ENCODE results near the gene SLC25A39. TPM values are rescaled to one million over a fixed set of nuclear protein-coding genes. Genes with fewer than 3 reads are reported as not detected.

The SLC25A39 gene
- polyA plus RNA-seq, 3 donors from 2014 or later = 125 to 158 (median 127) TPM

GRCh38 chr17:44360144-44360533, 35.5 kb upstream of the SLC25A39 start:
- H3K36me3 Mint-ChIP-seq = no peaks in the 10 kb centered on the region
- H3K4me1 Mint-ChIP-seq = peaks cover 3 to 4% of the 10 kb centered on the region in 2 donors
- peak overlapping the region in 1 of 5 donors; percentile 1 for H3K4me3 Mint-ChIP-seq
- H3K9me3 Mint-ChIP-seq = no peaks in the 10 kb centered on the region
- DNase-seq = no peak
- H3K27me3 Mint-ChIP-seq (ENCODE audit: low read depth in 3 of 3) = peaks cover 4 to 5% (median 4%) of the 10 kb centered on the region in 3 donors
- H3K27ac Mint-ChIP-seq = no peak overlapping the region

DNA sequence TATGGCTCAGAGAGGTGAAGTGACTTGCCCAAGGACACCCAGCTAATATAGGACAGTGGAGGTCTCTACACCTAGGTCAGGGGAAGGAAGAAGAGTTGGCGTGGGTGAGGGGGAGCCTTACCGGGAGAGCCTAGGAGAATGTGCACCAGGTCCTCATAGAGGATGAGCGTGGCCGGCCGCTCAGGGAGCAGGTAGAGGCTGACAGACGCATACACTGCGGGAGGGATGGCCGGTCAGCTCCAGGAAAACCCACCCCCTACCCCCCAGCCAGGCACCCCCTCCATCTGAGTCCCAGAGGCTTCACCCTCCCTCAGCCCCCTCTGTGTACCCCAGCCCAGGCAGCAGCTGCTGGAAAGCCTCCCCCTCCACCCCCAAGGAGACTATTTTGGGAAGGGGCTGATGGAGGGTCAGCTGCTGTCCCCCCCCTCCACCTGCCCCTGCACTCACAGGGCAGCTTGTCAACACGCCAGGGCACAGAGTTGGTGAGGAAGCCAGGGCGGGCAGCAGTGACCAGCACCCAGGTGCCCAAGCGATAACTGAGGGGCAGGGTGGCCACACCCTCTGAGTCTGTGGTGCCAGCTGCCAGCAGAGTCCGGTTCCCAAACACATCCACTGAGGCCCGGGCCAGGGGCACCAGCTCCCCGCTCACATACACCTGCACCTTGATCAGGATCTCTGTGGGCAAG, 35.0 kb upstream of the SLC25A39 start:
- Mint-ChIP-seq H3K27ac (no peak overlapping the region), H3K4me3 (no peak overlapping the region), H3K36me3 (no peaks in the 10 kb centered on the region), H3K27me3 (ENCODE audit: low read depth in 3 of 3) (peaks cover 3 to 5% (median 4%) of the 10 kb centered on the region in 3 donors), H3K4me1 (peaks cover 0 to 3% of the 10 kb centered on the region in 2 donors), H3K9me3 (no peaks in the 10 kb centered on the region)
- DNase-seq = no peak

DNA sequence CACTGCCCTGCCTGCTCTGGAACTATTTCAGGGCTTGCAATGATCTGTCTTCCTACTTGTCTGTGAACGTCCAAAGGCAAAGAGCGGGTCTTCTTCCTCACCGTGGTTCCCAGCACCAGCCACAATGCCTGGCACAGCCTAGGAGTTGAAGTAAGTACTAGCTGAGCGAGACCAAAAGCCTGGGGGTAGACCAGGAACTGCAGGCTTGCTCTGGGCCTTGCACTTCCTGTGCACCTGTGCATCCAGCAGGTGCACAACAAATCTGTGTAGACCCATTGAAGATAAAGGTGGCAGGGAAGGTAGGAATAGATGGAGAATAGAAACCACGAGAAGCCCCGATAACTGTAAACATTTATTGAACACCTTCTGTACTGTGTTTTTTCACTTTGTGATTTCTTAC, 34.4 kb upstream of the SLC25A39 start:
- Mint-ChIP-seq H3K27ac (no peak overlapping the region), H3K9me3 (no peaks in the 10 kb centered on the region), H3K4me1 (peaks cover 0 to 3% of the 10 kb centered on the region in 2 donors), H3K4me3 (no peak overlapping the region), H3K36me3 (no peaks in the 10 kb centered on the region), H3K27me3 (ENCODE audit: low read depth in 3 of 3) (peaks cover 2 to 4% (median 3%) of the 10 kb centered on the region in 3 donors)
- no peak for DNase-seq

GRCh38 chr17:44358066-44358465, 33.4 kb upstream of the SLC25A39 start:
- Mint-ChIP-seq H3K27ac (no peak overlapping the region), H3K36me3 (no peaks in the 10 kb centered on the region), H3K4me3 (no peak overlapping the region), H3K27me3 (ENCODE audit: low read depth in 3 of 3) (peaks cover 2 to 4% (median 3%) of the 10 kb centered on the region in 3 donors), H3K9me3 (no peaks in the 10 kb centered on the region), H3K4me1 (peaks cover 0 to 3% of the 10 kb centered on the region in 2 donors)
- no peak for DNase-seq

DNA sequence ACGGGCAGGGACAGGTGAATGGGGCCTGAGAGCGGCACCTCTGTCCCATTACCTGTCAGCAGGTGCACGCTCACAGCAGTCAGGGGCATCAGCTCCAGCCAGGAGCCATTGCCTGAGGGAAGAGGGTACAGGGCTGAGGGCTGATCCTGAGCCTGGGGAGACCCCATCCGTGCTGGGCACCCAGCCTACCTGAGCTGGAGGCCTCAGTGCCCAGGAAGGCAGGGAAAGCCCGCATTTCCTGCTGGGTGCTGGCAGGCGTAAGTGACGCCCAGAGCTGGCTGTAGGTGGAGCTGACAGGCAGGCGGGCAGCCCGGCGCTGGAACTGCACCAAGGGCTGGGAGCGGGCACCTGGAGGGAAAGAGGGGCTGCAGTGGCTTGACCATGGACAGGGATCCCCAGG, 31.6 kb upstream of the SLC25A39 start:
- H3K36me3 Mint-ChIP-seq = no peaks in the 10 kb centered on the region
- peak overlapping the region in 2 of 5 donors; percentile 9 to 18 for H3K4me3 Mint-ChIP-seq
- H3K27me3 Mint-ChIP-seq (ENCODE audit: low read depth in 3 of 3) = peaks cover 0 to 3% (median 2%) of the 10 kb centered on the region in 3 donors
- no peak overlapping the region for H3K27ac Mint-ChIP-seq
- DNase-seq = no peak
- H3K9me3 Mint-ChIP-seq = no peaks in the 10 kb centered on the region
- peaks cover 0 to 4% of the 10 kb centered on the region in 2 donors for H3K4me1 Mint-ChIP-seq

DNA sequence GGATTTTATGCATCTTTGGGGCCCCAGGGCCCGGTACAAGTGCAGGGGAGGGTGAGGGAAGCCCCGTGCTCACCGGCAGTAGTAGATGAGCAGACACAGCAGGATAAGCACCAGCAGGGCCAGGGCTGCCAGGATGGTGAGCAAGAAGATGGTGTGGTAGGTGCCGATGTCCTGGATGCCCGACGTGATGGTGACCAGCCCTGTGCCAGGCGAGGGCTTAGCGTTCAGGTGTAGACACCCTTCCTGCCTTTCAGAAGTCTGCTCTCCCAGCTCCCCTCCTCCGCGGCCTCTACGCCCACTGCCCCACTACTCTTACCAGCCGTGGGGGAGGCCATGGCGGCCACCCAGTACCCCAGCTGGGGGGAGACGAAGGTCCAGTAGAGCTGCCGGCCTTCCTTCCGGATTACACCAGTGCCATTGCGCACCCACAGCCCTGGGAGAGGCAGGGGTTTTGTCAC, 31.0 kb upstream of the SLC25A39 start:
- H3K4me1 Mint-ChIP-seq = peaks cover 0 to 4% of the 10 kb centered on the region in 2 donors
- H3K36me3 Mint-ChIP-seq = no peaks in the 10 kb centered on the region
- H3K4me3 Mint-ChIP-seq = peak overlapping the region in 3 of 5 donors; percentile 18 to 45 (median 44)
- H3K27ac Mint-ChIP-seq = no peak overlapping the region
- DNase-seq = no peak
- no peaks in the 10 kb centered on the region for H3K9me3 Mint-ChIP-seq
- peaks cover 0 to 3% (median 0%) of the 10 kb centered on the region in 3 donors for H3K27me3 Mint-ChIP-seq (ENCODE audit: low read depth in 3 of 3)

DNA sequence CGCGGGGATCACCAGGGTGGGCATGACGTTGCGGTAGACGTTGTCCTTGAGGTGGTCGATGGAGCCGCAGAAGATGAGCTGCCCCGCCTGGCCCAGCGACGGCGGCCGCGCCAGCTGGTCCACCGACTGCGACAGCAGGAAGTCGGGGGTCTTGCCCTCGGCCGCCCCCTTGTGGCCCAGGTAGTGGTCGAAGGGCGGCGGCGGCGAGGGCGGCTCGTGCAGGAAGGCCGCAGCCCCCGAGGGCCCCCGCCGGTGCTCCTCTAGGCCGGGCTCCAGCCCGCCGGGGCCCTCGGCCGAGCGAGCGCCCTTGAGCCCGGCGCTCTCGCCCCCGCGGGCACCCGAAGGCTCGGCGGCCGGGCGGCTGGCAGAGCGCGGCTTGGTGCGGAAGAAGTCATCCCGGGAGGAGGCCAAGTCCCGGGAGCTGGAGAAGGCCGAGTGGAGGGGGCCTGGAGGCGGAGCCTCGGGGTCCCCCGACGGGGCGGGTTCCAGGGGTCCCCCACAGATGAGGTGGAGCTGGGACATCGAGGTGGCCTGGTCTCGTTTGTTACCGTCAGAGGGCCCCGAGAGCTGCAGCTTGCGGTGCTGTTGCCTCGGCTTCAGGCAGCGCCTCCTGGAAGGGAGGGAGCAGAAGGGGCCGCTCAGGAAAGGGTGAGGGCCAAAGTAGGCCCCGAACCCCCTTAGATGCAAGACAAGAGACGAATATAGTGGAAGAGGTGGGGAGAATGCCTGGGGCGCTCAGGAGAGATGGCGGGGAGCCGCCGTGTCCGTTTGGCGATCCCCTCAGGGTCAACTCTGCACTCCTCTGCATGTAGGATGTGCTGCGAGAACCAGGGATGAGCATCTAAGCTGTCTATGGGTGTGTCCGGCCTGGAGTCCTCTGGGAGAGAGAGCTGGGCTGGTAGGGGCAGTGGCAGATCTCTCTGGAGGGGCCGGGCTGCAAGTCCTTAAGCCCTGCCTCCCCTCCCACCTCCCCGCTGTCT, 30.2 kb upstream of the SLC25A39 start:
- Mint-ChIP-seq H3K9me3 (no peaks in the 10 kb centered on the region), H3K4me3 (peak overlapping the region; percentile 52 to 78 (median 64)), H3K4me1 (peaks cover 0 to 4% of the 10 kb centered on the region in 2 donors), H3K27me3 (ENCODE audit: low read depth in 3 of 3) (peaks cover 0 to 3% (median 0%) of the 10 kb centered on the region in 3 donors), H3K27ac (no peak overlapping the region), H3K36me3 (no peaks in the 10 kb centered on the region)
- peak; percentile 51 to 57 (median 55) for DNase-seq

DNA sequence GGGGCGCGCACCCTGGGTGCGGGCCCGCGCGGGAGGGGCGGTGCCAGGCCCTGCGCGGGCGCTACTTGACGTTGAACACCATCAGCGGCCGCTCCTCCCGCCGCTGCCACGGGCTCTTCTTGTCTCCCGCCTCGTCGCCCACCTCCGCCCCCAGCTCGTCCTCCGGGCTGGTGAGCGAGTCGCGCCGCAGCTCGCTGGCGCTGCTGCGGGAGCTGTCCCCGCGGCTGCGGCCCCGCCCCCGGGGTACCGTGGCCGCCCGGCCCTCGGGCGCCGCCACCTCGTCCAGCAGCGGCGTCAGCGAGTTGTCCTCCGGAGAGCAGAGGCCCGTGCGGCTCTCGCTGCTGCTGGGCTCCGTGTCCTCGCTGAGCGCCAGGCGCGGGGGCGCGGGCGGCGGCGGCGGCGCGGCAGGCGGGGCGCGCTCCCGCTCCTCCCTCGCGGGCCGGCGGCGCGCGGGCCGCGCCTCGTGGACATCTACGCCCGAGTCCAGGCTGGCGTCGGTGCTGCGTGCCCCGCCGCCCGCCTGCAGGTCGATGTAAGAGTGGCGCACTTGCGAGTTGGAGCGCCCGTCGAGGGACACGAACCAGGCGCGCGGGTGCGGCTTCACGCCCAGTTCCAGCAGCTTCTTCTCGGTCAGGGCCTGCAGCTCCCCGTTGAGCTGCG, 29.2 kb upstream of the SLC25A39 start:
- H3K27me3 Mint-ChIP-seq (ENCODE audit: low read depth in 3 of 3) = peaks cover 0 to 3% (median 1%) of the 10 kb centered on the region in 3 donors
- H3K27ac Mint-ChIP-seq = no peak overlapping the region
- H3K36me3 Mint-ChIP-seq = no peaks in the 10 kb centered on the region
- peak; percentile 21 to 31 (median 27) for DNase-seq
- H3K4me3 Mint-ChIP-seq = peak overlapping the region; percentile 30 to 76 (median 45)
- H3K9me3 Mint-ChIP-seq = no peaks in the 10 kb centered on the region
- H3K4me1 Mint-ChIP-seq = peaks cover 2 to 4% of the 10 kb centered on the region in 2 donors

DNA sequence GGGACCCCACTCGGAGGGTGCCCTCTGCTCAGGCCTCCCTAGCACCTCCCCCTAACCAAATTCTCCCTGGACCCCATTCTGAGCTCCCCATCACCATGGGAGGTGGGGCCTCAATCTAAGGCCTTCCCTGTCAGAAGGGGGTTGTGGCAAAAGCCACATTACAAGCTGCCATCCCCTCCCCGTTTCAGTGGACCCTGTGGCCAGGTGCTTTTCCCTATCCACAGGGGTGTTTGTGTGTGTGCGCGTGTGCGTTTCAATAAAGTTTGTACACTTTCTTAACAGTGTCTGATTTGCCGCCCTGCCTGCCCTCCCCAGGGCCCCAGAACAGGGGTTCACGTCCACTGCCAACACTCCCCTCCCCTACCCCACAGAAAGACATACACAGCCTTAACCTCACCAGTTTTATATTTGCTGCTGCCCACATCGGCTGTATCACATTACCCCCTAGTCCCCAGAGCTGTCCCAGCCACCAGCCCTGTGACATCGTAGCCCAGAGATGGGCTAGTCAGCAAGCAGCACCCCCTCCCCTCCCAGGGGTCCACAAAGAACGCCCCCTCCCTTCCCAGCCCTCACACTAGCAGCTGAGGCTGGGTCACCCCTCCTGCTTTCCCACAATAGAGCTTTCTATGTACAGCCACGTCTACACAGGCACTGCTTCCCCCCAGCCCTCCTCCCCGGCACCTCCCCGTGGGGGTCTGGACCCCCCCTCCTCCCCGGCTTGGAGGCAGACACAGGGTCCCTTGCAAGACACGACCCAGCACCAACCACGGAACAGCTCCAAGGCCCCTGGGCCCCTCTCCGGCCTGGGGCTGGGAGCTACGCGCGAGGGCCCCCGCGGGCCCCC, 28.4 kb upstream of the SLC25A39 start:
- no peak for DNase-seq
- Mint-ChIP-seq H3K36me3 (no peaks in the 10 kb centered on the region), H3K27me3 (ENCODE audit: low read depth in 3 of 3) (peaks cover 0 to 4% (median 1%) of the 10 kb centered on the region in 3 donors), H3K4me3 (peak overlapping the region; percentile 35 to 73 (median 69)), H3K4me1 (peaks cover 9 to 12% of the 10 kb centered on the region in 2 donors), H3K9me3 (no peaks in the 10 kb centered on the region), H3K27ac (no peak overlapping the region)

DNA sequence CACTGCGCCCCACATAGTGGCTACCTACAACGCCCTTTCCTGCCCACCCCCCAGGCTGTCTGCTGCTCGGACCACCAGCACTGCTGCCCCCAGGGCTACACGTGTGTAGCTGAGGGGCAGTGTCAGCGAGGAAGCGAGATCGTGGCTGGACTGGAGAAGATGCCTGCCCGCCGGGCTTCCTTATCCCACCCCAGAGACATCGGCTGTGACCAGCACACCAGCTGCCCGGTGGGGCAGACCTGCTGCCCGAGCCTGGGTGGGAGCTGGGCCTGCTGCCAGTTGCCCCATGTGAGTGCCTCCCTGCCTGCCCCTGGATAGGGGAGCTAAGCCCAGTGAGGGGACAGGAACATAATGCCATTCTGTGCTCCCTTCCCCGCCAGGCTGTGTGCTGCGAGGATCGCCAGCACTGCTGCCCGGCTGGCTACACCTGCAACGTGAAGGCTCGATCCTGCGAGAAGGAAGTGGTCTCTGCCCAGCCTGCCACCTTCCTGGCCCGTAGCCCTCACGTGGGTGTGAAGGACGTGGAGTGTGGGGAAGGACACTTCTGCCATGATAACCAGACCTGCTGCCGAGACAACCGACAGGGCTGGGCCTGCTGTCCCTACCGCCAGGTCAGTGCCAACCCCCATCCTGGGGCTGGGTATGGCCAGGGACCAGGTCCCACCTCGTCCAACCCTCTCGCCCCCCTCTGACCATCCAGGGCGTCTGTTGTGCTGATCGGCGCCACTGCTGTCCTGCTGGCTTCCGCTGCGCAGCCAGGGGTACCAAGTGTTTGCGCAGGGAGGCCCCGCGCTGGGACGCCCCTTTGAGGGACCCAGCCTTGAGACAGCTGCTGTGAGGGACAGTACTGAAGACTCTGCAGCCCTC, 27.6 kb upstream of the SLC25A39 start:
- Mint-ChIP-seq H3K27me3 (ENCODE audit: low read depth in 3 of 3) (peaks cover 0 to 5% (median 1%) of the 10 kb centered on the region in 3 donors), H3K4me1 (peaks cover 11 to 16% of the 10 kb centered on the region in 2 donors), H3K9me3 (no peaks in the 10 kb centered on the region), H3K27ac (no peak overlapping the region), H3K36me3 (no peaks in the 10 kb centered on the region), H3K4me3 (peak overlapping the region in 2 of 5 donors; percentile 69 to 72)
- no peak for DNase-seq

- Mint-ChIP-seq H3K9me3 (no peaks in the 10 kb centered on the region), H3K36me3 (no peaks in the 10 kb centered on the region), H3K27me3 (ENCODE audit: low read depth in 3 of 3) (peaks cover 0 to 5% (median 1%) of the 10 kb centered on the region in 3 donors), H3K27ac (no peak overlapping the region), H3K4me1 (peaks cover 11 to 17% of the 10 kb centered on the region in 2 donors), H3K4me3 (no peak overlapping the region)
- DNase-seq = no peak
Measured at GRCh38 chr17:44351464-44351863, 26.8 kb upstream of the SLC25A39 start.

GRCh38 chr17:44350733-44351226, 26.2 kb upstream of the SLC25A39 start:
- no peak overlapping the region for H3K27ac Mint-ChIP-seq
- no peak overlapping the region for H3K4me3 Mint-ChIP-seq
- H3K36me3 Mint-ChIP-seq = no peaks in the 10 kb centered on the region

More at GRCh38 chr17:44350733-44351226, 26.2 kb upstream of the SLC25A39 start:
- H3K27me3 Mint-ChIP-seq (ENCODE audit: low read depth in 3 of 3) = peaks cover 0 to 5% (median 1%) of the 10 kb centered on the region in 3 donors
- peak; percentile 56 to 62 (median 62) for DNase-seq
- peaks cover 16 to 24% of the 10 kb centered on the region in 2 donors for H3K4me1 Mint-ChIP-seq
- H3K9me3 Mint-ChIP-seq = no peaks in the 10 kb centered on the region

Data from immature natural killer cell (primary cell).